GM10266 (cell line): ENCODE data around the gene ADA.

ENCODE experiments used
- DNase-seq: peaks from one replicate; pipeline ENCODE4 v3.0.0; 2012; ENCODE audit errors: extremely low spot score
- TF ChIP-seq, protein P1 (sequence below): IDR thresholded peaks from 2 replicates; pipeline ENCODE4 v1.5.1; 2012; ENCODE audit warnings: mild to moderate bottlenecking, low read depth; ENCODE audit not compliant: control insufficient read depth, insufficient read depth; ENCODE audit errors: missing control alignments

Gene ADA

DNA sequence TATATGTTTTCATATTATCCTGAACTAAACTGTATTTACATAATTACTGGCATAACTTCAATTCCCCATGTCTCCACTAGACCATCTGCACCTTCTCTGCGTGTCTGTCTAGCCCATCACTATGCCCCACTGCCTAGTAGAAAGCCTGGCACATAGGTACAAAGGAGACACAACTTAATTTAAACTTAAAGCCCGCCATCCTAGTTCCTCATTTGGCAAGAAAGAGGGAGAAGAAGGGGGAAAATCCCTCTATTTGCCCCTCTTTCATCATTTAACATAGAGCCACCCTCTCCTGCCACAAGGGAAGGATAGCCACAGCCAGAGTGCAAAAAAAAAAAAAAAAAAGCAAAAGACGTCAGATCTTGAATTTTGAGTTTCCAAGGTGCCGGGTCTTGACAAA lies 67.3 kb downstream of the ADA start:
- TF ChIP-seq, protein P1, sequence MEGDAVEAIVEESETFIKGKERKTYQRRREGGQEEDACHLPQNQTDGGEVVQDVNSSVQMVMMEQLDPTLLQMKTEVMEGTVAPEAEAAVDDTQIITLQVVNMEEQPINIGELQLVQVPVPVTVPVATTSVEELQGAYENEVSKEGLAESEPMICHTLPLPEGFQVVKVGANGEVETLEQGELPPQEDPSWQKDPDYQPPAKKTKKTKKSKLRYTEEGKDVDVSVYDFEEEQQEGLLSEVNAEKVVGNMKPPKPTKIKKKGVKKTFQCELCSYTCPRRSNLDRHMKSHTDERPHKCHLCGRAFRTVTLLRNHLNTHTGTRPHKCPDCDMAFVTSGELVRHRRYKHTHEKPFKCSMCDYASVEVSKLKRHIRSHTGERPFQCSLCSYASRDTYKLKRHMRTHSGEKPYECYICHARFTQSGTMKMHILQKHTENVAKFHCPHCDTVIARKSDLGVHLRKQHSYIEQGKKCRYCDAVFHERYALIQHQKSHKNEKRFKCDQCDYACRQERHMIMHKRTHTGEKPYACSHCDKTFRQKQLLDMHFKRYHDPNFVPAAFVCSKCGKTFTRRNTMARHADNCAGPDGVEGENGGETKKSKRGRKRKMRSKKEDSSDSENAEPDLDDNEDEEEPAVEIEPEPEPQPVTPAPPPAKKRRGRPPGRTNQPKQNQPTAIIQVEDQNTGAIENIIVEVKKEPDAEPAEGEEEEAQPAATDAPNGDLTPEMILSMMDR: no peak
- DNase-seq: no peak

DNA sequence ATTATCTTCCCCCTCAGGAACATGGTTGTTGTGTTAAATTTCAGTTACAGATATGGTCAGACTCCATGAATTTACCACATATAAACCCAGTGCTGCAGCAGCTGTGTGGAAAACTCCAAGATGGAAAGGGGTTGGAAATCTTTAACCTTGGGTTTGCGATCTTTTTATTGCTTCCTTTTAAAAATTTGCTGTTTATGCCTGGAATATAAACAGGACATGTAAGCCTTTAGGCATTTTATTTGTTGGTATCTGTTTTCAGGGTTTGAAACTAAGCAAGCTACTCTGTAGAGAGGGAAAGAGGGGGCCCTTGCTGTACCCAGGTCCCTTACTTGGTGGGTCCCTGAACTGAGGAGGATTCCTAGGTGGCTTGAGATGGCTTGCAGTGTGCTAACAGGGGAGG lies 68.3 kb downstream of the ADA start:
- TF ChIP-seq, protein P1: no peak
- no peak for DNase-seq

DNA sequence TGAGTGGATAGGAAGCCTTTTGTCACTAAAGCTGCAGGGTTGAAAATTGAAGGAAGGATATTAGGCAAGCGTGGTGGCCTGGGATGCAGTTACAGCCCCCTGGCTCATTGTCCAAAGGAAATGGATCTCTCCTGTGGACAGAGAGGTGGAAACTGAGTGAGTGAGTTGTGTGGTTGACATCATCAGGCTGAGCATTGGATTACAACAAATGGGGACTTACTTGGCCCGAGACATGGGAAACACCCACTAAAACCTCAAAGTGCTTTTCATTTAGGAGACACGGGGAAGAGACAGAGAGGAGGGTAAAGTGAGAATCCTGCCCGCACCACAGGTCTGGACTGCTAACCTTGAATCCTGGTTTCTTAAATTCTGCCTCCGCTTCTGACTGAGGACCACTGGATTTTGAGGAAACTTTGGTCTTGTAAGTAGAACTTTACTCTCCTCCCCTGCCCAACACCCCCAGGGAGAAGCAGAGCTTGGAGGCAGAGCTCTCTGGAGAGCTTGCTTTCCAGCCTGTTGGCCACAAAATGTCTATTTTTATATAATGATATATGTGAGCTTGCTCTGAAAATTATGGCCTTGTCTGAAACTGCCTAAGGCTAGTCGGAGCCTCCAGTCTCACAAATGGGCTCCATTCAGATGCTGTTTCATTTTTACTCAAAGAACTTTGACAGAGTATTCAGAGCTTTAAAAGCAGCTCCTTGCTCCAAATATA lies 69.0 kb downstream of the ADA start, which contains the start of gene PKIG:
Gene PKIG, plus strand, starts transcription at position 269 of the 715 bp plus-strand sequence. CDS start 31,978 bp downstream, outside the sequence.
- TF ChIP-seq, protein P1: no peak
- DNase-seq: no peak

DNA sequence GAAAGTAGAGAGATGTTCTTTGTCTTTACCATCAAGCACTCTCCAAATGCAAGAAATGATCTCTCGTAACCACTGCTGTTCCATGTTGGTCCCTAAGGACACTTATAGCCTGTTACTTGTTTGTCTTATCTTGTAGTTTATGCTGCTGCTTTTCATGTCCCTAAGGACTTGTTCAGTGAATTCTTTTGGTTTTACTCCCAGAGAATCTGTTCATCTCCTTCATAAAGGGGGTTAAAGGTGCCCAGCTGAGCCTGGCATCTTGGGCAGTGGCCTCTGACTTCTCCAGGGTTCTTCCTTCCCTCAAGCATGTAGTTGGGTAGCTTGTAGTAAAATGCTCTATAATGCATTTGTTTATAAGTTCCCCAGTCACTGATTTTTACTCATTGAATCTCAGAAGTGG lies 70.0 kb downstream of the ADA start:
- no peak for DNase-seq
- TF ChIP-seq, protein P1: no peak

GRCh38 chr20:44580581-44581268 lies 70.8 kb downstream of the ADA start:
- DNase-seq: no peak
- TF ChIP-seq, protein P1: no peak

- DNase-seq: no peak
- TF ChIP-seq, protein P1: no peak
Measured at GRCh38 chr20:44579313-44580081, 72.0 kb downstream of the ADA start.
